Endodermal cell (in vitro differentiated cells): ENCODE results near the gene SFMBT2. TPM values are rescaled to one million over a fixed set of nuclear protein-coding genes. Genes with fewer than 3 reads are reported as not detected.

Experiments
- DNase-seq: peaks from one replicate; pipeline ENCODE4 v3.0.0-alpha.2; 2017
- H3K27ac ChIP-seq: 2 replicates; pipeline ENCODE4 v1.5.1; 2013; ENCODE audit warnings: mild to moderate bottlenecking, low read depth, low read length, moderate library complexity
- H3K27me3 ChIP-seq: 2 replicates; pipeline ENCODE4 v1.6.1; 2013; ENCODE audit warnings: mild to moderate bottlenecking, low read length, moderate library complexity; ENCODE audit not compliant: insufficient read depth, control insufficient read depth, poor library complexity, severe bottlenecking
- H3K36me3 ChIP-seq: 2 replicates; pipeline ENCODE4 v1.7.0; 2013; ENCODE audit warnings: mild to moderate bottlenecking, low read length, moderate library complexity; ENCODE audit not compliant: control insufficient read depth, insufficient read depth
- H3K4me1 ChIP-seq: one replicate; pipeline ENCODE4 v1.7.0; 2013; ENCODE audit warnings: low read length; ENCODE audit not compliant: control insufficient read depth, insufficient read depth
- H3K4me3 ChIP-seq: 2 replicates; pipeline ENCODE4 v1.5.1; 2013; ENCODE audit warnings: mild to moderate bottlenecking, low read length, moderate library complexity
- H3K9ac ChIP-seq: 2 replicates; pipeline ENCODE4 v1.6.1; 2013; ENCODE audit warnings: mild to moderate bottlenecking, low read length, moderate library complexity; ENCODE audit not compliant: poor library complexity, severe bottlenecking; ENCODE audit errors: extremely low read depth
- H3K9me3 ChIP-seq: 2 replicates; pipeline ENCODE4 v1.6.1; 2013; ENCODE audit warnings: mild to moderate bottlenecking, low read length, moderate library complexity; ENCODE audit not compliant: control insufficient read depth
- H3K27ac Mint-ChIP-seq: 2 replicates; pipeline ENCODE4 v1.8.0; 2020; ENCODE audit warnings: mixed read lengths
- H3K27me3 Mint-ChIP-seq: 2 replicates; pipeline ENCODE4 v1.8.0; 2021; ENCODE audit warnings: mild to moderate bottlenecking, mixed read lengths; ENCODE audit not compliant: insufficient read depth
- H3K36me3 Mint-ChIP-seq: 2 replicates; pipeline ENCODE4 v1.8.0; 2020; ENCODE audit warnings: low read depth, mixed read lengths
- H3K4me1 Mint-ChIP-seq: 2 replicates; pipeline ENCODE4 v1.8.0; 2020; ENCODE audit warnings: mixed read lengths
- H3K4me3 Mint-ChIP-seq: 2 replicates; pipeline ENCODE4 v1.8.0; 2020; ENCODE audit warnings: mild to moderate bottlenecking, moderate library complexity, mixed read lengths
- H3K9me3 Mint-ChIP-seq: 2 replicates; pipeline ENCODE4 v1.8.0; 2020; ENCODE audit warnings: mild to moderate bottlenecking, mixed read lengths
- WGBS, 2 experiments: methylation state at CpG; one replicate each; pipeline versions ENCODE4 v1.1.5 to v1.1.7; 2013; ENCODE audit warnings: missing lambda C conversion rate in 2 of 2, mixed read lengths in 1 of 2; ENCODE audit not compliant: insufficient coverage in 1 of 2, insufficient read length in 1 of 2; 5-methylcytosine and 5-hydroxymethylcytosine counted together
- total RNA-seq, 2 donors: library from RNA; stranded (reverse); fragmentation: NEBNext Ultra II Directional in 1 of 2; extraction: Animal tissue kit (Norgen Biotek cat#: 25700) in 1 of 2; gene quantifications; 2 replicates in 1 of 2; 3 replicates in 1 of 2; pipeline ENCODE4 v1.2.1, GENCODE V29; 2021
- TF ChIP-seq, protein P1 (sequence below): fragments of 200-600 bp; sonication (generic); conservative IDR thresholded peaks from 2 replicates; pipeline ENCODE4 v1.5.0; 2021; ENCODE audit warnings: antibody characterized with exemption, mild to moderate bottlenecking

Gene SFMBT2
- total RNA-seq, 2 donors from 2014 or later = 3.9 to 5.3 TPM

DNA sequence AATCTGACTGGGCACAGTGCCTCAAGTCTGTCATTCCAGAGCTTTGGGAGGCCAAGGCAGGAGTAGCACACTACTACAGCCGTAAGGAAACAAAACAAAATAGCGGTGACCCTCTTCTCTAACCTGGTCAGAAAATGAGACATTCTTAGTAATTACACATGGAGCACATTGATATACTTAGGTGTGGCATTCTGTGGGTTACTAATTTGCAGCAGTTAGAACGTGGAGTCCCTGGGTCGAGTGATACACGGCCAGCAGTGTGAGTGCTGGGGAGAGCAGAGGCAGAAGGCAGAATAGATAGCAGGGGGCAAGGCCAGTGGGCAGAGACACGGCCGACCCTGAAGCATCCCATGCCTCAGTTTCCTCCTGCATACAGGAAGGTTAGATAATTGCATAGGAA lies 28.9 kb upstream of the SFMBT2 start:
- Histone ChIP-seq H3K9me3 (no peaks in the 10 kb centered on the region), H3K27me3 (no peaks in the 10 kb centered on the region), H3K4me3 (no peak overlapping the region), H3K27ac (no peak overlapping the region), H3K36me3 (no peaks in the 10 kb centered on the region), H3K9ac (no peak overlapping the region), H3K4me1 (no peaks in the 10 kb centered on the region)
- TF ChIP-seq, protein P1, sequence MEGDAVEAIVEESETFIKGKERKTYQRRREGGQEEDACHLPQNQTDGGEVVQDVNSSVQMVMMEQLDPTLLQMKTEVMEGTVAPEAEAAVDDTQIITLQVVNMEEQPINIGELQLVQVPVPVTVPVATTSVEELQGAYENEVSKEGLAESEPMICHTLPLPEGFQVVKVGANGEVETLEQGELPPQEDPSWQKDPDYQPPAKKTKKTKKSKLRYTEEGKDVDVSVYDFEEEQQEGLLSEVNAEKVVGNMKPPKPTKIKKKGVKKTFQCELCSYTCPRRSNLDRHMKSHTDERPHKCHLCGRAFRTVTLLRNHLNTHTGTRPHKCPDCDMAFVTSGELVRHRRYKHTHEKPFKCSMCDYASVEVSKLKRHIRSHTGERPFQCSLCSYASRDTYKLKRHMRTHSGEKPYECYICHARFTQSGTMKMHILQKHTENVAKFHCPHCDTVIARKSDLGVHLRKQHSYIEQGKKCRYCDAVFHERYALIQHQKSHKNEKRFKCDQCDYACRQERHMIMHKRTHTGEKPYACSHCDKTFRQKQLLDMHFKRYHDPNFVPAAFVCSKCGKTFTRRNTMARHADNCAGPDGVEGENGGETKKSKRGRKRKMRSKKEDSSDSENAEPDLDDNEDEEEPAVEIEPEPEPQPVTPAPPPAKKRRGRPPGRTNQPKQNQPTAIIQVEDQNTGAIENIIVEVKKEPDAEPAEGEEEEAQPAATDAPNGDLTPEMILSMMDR = no peak
- H3K9me3 Mint-ChIP-seq = no peaks in the 10 kb centered on the region
- peaks cover 9% of the 10 kb centered on the region for H3K27me3 Mint-ChIP-seq
- no peaks in the 10 kb centered on the region for H3K36me3 Mint-ChIP-seq
- no peak for DNase-seq
- no peak overlapping the region for H3K27ac Mint-ChIP-seq
- peaks cover 2% of the 10 kb centered on the region for H3K4me1 Mint-ChIP-seq
- H3K4me3 Mint-ChIP-seq = no peak overlapping the region
- 91 to 93% methylated on average over 3 to 7 of the region's 7 CpGs for WGBS, 2 experiments

DNA sequence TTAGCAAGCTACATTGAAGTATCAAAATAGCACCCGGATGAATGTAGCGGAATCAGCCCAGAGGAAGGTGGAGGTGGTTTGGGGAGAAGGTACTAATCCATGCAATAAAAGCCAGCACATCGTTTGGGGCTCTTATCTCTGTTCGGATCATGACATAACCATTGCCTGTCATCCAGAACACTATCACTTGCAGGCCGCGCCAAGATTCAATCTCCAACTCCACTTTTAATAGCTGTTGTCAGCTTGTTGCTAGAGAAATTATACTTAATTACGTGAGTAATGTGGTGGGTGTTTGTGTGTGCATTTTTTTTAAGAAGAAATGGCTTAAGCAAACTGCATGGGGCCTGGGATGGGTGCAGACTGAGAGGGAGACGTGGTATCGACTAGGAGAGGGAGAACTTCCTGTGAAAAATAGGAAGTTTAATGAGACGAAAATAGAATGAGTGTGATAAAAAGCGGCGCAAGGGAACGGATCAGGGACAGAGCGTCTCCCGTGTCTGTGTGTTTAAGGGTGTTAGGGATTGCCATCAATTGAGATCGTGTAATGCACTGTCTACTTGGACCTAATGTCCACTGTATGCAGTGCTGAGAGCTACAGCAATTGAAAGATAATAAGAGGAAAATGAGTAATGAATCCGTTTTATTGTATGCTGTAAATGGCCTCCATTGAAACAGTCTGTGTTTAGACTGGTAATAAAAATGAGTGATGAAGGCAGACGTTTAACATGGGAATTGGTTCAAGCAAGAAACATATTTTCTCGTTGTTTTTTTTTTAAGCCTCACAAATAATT lies 27.6 kb upstream of the SFMBT2 start:
- H3K4me3 Mint-ChIP-seq = no peak overlapping the region
- 90 to 97% methylated on average over 14 to 19 of the region's 19 CpGs for WGBS, 2 experiments
- H3K36me3 Mint-ChIP-seq = no peaks in the 10 kb centered on the region
- Histone ChIP-seq H3K9ac (no peak overlapping the region), H3K27ac (no peak overlapping the region), H3K9me3 (no peaks in the 10 kb centered on the region), H3K4me1 (no peaks in the 10 kb centered on the region), H3K4me3 (no peak overlapping the region), H3K27me3 (no peaks in the 10 kb centered on the region), H3K36me3 (no peaks in the 10 kb centered on the region)
- TF ChIP-seq, protein P1 = no peak
- H3K27ac Mint-ChIP-seq = no peak overlapping the region
- peaks cover 5% of the 10 kb centered on the region for H3K4me1 Mint-ChIP-seq
- H3K9me3 Mint-ChIP-seq = no peaks in the 10 kb centered on the region
- peaks cover 12% of the 10 kb centered on the region for H3K27me3 Mint-ChIP-seq
- DNase-seq = no peak

DNA sequence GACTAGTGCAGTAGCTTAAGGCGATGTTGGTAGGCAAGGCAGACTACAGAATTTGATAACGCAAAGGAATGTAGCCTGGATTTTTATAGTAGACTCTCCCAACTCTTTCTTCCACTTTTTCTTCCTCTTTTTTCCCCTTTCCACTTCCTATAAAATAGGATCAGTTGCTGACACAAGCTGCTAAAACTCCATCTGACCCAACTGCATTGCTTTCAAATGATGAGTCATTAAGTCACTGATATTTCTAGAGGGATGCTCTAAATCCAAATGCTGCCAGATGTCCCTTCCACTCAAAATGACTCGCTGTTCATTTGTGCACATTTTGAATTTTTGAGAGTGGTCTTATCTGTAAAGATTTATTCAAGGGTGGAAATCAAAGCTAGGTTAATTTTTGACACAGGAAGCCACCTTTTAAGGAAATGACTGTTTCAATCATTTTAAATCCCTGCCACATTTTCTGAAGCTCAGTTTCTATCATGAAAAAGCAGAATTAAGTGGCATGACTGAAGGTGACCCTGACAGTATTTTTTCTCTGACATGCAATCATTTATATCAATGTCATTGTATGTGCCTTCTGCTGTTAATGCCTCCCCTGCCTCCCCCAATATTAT lies 25.8 kb upstream of the SFMBT2 start:
- H3K4me1 Mint-ChIP-seq = peaks cover 10% of the 10 kb centered on the region
- H3K36me3 Mint-ChIP-seq = no peaks in the 10 kb centered on the region
- TF ChIP-seq, protein P1 = no peak
- Histone ChIP-seq H3K36me3 (no peaks in the 10 kb centered on the region), H3K27me3 (no peaks in the 10 kb centered on the region), H3K9me3 (no peaks in the 10 kb centered on the region), H3K4me1 (no peaks in the 10 kb centered on the region), H3K27ac (no peak overlapping the region), H3K4me3 (no peak overlapping the region), H3K9ac (no peak overlapping the region)
- WGBS, 2 experiments = 93 to 100% methylated on average over 1 to 3 of the region's 3 CpGs
- DNase-seq = no peak
- no peak overlapping the region for H3K27ac Mint-ChIP-seq
- H3K9me3 Mint-ChIP-seq = no peaks in the 10 kb centered on the region
- H3K4me3 Mint-ChIP-seq = no peak overlapping the region
- H3K27me3 Mint-ChIP-seq = peaks cover 9% of the 10 kb centered on the region
